Bronchial epithelial cell (primary cell): ENCODE results near the gene DUSP28. TPM values are rescaled to one million over a fixed set of nuclear protein-coding genes. Genes with fewer than 3 reads are reported as not detected.
"Not testable (repeated sequence)": the region's sequence is repeated elsewhere in the genome, so short reads cannot be mapped to it uniquely, and the experiment has no call there.

Experiments used
- DNase-seq: peaks from one replicate; pipeline ENCODE4 v3.0.0-alpha.2; 2010; ENCODE audit warnings: low read depth
- FAIRE-seq: peaks from 2 replicates; lab custom pipeline; 2011; peaks lifted over from hg19 to GRCh38; lab: Jason Lieb, UNC
- H3K27me3 ChIP-seq: 2 replicates; pipeline ENCODE4 v1.5.1; 2011; ENCODE audit warnings: low read length; ENCODE audit not compliant: control insufficient read depth, insufficient read depth
- H3K36me3 ChIP-seq: 2 replicates; pipeline ENCODE4 v1.5.1; 2011; ENCODE audit warnings: low read length; ENCODE audit not compliant: control insufficient read depth, insufficient read depth
- H3K4me3 ChIP-seq: 2 replicates; pipeline ENCODE4 v1.5.1; 2011; ENCODE audit warnings: mild to moderate bottlenecking, low read depth, low read length, control low read depth
- total RNA-seq: library from RNA; depleted of rRNA; stranded (reverse); fragments of >200 nt; gene quantifications from 2 replicates; pipeline ENCODE4 v1.2.1, GENCODE V29; 2014
- TF ChIP-seq, protein P1 (sequence below): IDR thresholded peaks from 2 replicates; pipeline ENCODE4 v1.5.1; 2011; ENCODE audit warnings: mild to moderate bottlenecking, moderate library complexity, low read length, control low read depth, inconsistent platforms; ENCODE audit not compliant: insufficient read depth, severe bottlenecking

DUSP28 gene
- total RNA-seq, 1 donor from 2014 or later = 2.1 TPM

GRCh38 chr2:240529344-240529999 lies 30.7 kb upstream of the DUSP28 start:
- DNase-seq (no peak), FAIRE-seq (no peak)
- Histone ChIP-seq H3K27me3 (no peaks in the 10 kb centered on the region), H3K36me3 (peaks cover 8% of the 10 kb centered on the region), H3K4me3 (no peak overlapping the region)
- TF ChIP-seq, protein P1, sequence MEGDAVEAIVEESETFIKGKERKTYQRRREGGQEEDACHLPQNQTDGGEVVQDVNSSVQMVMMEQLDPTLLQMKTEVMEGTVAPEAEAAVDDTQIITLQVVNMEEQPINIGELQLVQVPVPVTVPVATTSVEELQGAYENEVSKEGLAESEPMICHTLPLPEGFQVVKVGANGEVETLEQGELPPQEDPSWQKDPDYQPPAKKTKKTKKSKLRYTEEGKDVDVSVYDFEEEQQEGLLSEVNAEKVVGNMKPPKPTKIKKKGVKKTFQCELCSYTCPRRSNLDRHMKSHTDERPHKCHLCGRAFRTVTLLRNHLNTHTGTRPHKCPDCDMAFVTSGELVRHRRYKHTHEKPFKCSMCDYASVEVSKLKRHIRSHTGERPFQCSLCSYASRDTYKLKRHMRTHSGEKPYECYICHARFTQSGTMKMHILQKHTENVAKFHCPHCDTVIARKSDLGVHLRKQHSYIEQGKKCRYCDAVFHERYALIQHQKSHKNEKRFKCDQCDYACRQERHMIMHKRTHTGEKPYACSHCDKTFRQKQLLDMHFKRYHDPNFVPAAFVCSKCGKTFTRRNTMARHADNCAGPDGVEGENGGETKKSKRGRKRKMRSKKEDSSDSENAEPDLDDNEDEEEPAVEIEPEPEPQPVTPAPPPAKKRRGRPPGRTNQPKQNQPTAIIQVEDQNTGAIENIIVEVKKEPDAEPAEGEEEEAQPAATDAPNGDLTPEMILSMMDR = no peak

GRCh38 chr2:240530181-240530580 lies 30.0 kb upstream of the DUSP28 start:
- no peaks in the 10 kb centered on the region for H3K27me3 ChIP-seq
- H3K36me3 ChIP-seq = peaks cover 7% of the 10 kb centered on the region
- TF ChIP-seq, protein P1 = no peak
- FAIRE-seq (no peak), DNase-seq (no peak)
- H3K4me3 ChIP-seq = no peak overlapping the region

GRCh38 chr2:240531038-240531437 lies 29.1 kb upstream of the DUSP28 start:
- no peak for DNase-seq
- FAIRE-seq = no peak
- H3K4me3 ChIP-seq = no peak overlapping the region
- peaks cover 3% of the 10 kb centered on the region for H3K36me3 ChIP-seq
- TF ChIP-seq, protein P1 = no peak
- no peaks in the 10 kb centered on the region for H3K27me3 ChIP-seq

DNA sequence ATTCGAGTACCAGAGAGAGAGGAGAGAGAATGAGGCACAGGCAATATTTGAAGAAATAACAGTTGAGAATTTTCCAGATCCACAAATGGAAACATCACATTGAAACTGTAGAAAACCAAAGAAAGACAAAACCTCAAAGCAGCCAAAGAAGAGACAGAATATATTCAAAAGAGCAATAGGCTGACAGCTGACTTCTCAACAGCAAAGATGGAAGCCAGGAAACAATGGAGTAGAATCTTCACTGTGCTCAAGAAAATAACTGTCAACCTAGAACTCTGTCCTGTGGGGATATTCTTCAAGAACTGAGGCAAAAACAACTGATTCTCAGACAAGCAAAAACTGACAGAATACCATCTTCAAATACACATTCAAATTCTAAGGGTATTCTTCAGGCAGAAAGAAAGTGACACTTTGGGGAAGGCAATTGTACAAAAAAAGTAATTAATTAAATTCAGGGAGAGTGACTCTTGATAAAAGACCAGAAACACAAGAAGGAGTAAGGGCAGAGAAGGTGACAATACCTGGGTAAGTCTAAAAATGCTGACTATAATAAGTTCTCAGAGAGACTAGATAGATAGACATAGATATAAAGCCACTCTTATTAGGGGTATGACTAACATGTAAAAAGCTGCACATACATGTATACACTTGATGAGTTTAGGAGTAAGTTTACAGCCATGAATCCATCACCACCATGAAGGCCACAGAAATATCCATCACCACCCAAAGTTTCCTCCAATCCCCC lies 28.0 kb upstream of the DUSP28 start:
- DNase-seq (no peak), FAIRE-seq (no peak)
- Histone ChIP-seq H3K4me3 (no peak overlapping the region), H3K36me3 (peaks cover 3% of the 10 kb centered on the region), H3K27me3 (no peaks in the 10 kb centered on the region)
- TF ChIP-seq, protein P1 = no peak

DNA sequence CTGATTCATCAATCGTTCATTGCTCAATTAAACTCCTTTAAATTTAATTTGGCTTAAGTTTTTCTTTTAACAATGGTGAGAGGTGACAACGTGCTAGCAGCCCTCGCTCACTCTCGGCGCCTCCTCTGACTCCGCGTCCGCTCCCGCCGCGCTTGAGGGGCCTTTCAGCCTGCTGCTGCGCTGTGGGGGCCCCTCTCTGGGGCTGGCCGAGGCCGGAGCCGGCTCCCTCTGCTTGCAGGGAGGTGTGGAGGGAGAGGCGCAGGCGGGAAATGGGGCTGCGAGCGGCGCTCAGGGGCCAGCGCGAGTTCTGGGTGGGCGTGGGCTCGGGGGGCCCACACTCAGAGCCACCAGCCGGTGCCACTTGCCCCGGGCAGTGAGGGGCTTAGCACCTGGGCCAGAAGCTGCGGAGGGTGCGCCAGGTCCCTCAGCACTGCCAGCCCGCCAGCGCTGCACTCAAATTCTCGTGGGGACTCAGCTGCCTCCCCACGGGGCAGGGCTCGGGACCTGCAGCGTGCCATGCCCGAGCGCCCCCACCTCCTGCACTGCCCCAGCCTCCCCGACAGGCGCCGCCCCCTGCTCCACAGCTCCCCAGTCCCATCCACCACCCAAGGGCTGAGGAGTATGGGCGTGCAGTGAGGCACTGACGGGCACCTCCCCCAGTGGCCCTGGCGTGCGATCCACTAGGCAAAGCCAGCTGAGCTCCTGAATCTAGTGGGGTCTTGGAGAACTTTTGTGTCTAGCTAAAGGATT lies 22.0 kb upstream of the DUSP28 start:
- Histone ChIP-seq H3K27me3 (no peaks in the 10 kb centered on the region), H3K36me3 (peaks cover 4% of the 10 kb centered on the region), H3K4me3 (no peak overlapping the region)
- no peak for DNase-seq
- TF ChIP-seq, protein P1 = no peak
- FAIRE-seq = peak; percentile 23

- FAIRE-seq, H3K27me3 ChIP-seq, H3K4me3 ChIP-seq, DNase-seq, H3K36me3 ChIP-seq: not testable (repeated sequence)
Measured at GRCh38 chr2:240539101-240539500, 21.1 kb upstream of the DUSP28 start.
